Measurements from ENCODE around the gene SPON1. TPM values are rescaled to one million over a fixed set of nuclear protein-coding genes. Genes with fewer than 3 reads are reported as not detected.
A peak's percentile ranks its signal among the peaks of the same experiment; 100 is the strongest.

The SPON1 gene
- total and polyA plus RNA-seq, 10 of the 15 experiments (the other 5 are each of a cell fraction or from before 2014, with no cell fraction given), result 0.13 to 1.1 (median 0.18) TPM; not detected in 5

DNA sequence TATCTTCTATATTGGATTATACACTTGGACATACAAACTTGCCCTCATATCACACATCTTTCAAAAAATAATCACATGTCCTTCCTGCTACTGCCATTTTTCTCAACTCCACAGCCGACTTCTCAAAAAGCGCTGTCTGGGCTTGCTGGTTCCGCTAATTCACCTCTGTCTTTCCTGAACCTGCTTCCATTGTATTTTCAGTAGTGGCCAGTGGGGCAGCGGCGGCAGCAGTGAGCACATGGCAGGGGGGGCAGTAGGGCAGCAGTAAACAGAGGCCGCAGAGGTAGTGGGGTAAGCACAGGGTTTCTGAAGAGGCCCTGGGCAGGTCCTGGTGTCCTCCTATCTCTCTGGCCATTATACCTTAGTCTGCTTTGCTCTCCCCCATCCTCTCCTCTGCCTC is 270.1 kb downstream of the SPON1 start:
- BruUV-seq (replicated peaks), result no TSS peak
- Histone ChIP-seq H3K4me2 (ENCODE audit: control insufficient read depth, insufficient read depth) (no peak overlapping the region), H3K9ac (ENCODE audit: control insufficient read depth, insufficient read depth, low read length) (no peak overlapping the region), H3K36me3 (ENCODE audit: control insufficient read depth in 2 of 2, insufficient read depth in 2 of 2, low read length in 1 of 2) (no peaks in the 10 kb centered on the region), H2AFZ (ENCODE audit: control insufficient read depth, low read depth, low read length) (no peak overlapping the region), H3K4me1 (ENCODE audit: control insufficient read depth, insufficient read depth, low read length) (peaks cover 13% of the 10 kb centered on the region), H3K27me3 (replicated peaks in 1 of 2; ENCODE audit: control insufficient read depth in 2 of 2, insufficient read depth in 2 of 2, low read length in 1 of 2) (peaks cover 0 to 4% of the 10 kb centered on the region in 2 experiments; a peak in 2 of 4 replicates), H3K9me3 (replicated peaks; ENCODE audit: control insufficient read depth, insufficient read depth, low read length) (no peaks in the 10 kb centered on the region), H3K4me3 (no peak overlapping the region), H3K79me2 (ENCODE audit: control insufficient read depth, insufficient read depth, low read length) (no peaks in the 10 kb centered on the region), H4K20me1 (ENCODE audit: control insufficient read depth, insufficient read depth) (no peaks in the 10 kb centered on the region), H3K27ac (ENCODE audit: control insufficient read depth, insufficient read depth) (no peak overlapping the region)
- ATAC-seq (no peak), DNase-seq (ENCODE audit: low read depth, low spot score) (no peak), FAIRE-seq (no peak)
- POLR2A ChIA-PET, result no interaction called here
- 57% methylated on average over 6 of the region's 6 CpGs for WGBS (ENCODE audit: insufficient coverage, insufficient replicate concordance, low lambda C conversion rate, missing lambda C conversion rate)
- intact Hi-C loops (cut with micrococcal nuclease; ENCODE audit: unreplicated experiment) (no loop called here), in situ Hi-C loops (cut with MboI) (no loop called here)
- RAD21 ChIA-PET (ENCODE audit: unreplicated experiment), result no interaction called here
- CTCF ChIA-PET, result interaction anchor here (1.0 kb wide), 1 partner anchor 34 kb away, joined by 3 read pairs; no protein-coding TSS in a partner anchor
- SMC1A ChIA-PET (ENCODE audit: uncharacterized antibody, unreplicated experiment), result interaction anchor here (0.6 kb wide), 1 partner anchor 17 kb away, joined by 5 read pairs; no protein-coding TSS in a partner anchor
- TF ChIP-seq SREBF1 (IDR thresholded peaks at IDR 0.05; ENCODE audit: low read length) (no peak), RAD21 (IDR thresholded peaks at IDR 0.05; ENCODE audit: insufficient read depth, low read depth, low read length) (0 out of 2 replicates have a peak, but pooled peaks have one; percentile 4)
- TF ChIP-seq, protein P1, sequence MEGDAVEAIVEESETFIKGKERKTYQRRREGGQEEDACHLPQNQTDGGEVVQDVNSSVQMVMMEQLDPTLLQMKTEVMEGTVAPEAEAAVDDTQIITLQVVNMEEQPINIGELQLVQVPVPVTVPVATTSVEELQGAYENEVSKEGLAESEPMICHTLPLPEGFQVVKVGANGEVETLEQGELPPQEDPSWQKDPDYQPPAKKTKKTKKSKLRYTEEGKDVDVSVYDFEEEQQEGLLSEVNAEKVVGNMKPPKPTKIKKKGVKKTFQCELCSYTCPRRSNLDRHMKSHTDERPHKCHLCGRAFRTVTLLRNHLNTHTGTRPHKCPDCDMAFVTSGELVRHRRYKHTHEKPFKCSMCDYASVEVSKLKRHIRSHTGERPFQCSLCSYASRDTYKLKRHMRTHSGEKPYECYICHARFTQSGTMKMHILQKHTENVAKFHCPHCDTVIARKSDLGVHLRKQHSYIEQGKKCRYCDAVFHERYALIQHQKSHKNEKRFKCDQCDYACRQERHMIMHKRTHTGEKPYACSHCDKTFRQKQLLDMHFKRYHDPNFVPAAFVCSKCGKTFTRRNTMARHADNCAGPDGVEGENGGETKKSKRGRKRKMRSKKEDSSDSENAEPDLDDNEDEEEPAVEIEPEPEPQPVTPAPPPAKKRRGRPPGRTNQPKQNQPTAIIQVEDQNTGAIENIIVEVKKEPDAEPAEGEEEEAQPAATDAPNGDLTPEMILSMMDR (IDR thresholded peaks at IDR 0.05 in 2 of 3, conservative IDR thresholded peaks at IDR 0.05 in 1 of 3; ENCODE audit: control insufficient read depth in 2 of 3, extremely low read depth in 1 of 3, insufficient read depth in 1 of 3, low read depth in 3 of 3, low read length in 3 of 3), result peak in 2 of 3 experiments; percentile 6 to 36; a peak in 2 of 6 replicates

DNA sequence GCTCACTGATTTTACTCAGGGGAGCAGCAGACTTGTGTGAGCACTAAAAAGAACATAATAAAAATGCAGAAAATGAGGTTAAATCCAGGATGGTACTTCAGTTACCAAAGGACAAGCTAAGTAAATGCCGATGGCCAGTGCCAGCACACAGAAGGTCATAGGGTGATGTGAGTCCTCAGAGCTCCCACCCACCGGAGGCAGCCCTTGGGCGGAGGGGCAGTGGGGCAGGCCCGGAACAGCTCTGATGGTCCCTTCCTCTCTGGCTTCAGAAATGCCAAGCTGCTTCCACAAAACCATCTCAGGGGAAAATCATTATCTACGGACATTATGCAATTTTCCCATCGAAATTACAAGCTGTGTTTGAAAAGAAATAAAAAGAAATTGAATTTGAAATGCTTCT is 271.9 kb downstream of the SPON1 start:
- no peak overlapping the region for H3K27ac ChIP-seq (ENCODE audit: control insufficient read depth, insufficient read depth)
- no peak for TF ChIP-seq NFYB (IDR thresholded peaks at IDR 0.05; ENCODE audit: insufficient read depth, low read depth, low read length)
- no peak for TF ChIP-seq RAD21 (IDR thresholded peaks at IDR 0.05; ENCODE audit: insufficient read depth, low read depth, low read length)
- no peak for TF ChIP-seq MXI1 (IDR thresholded peaks at IDR 0.05; ENCODE audit: low read depth, low read length)
- TF ChIP-seq BCL11A (IDR thresholded peaks at IDR 0.05; ENCODE audit: low read depth, low read length), result no peak
- TF ChIP-seq HDGF (IDR thresholded peaks at IDR 0.05), result no peak
- peaks cover 0 to 4% of the 10 kb centered on the region in 2 experiments; a peak in 2 of 4 replicates for H3K27me3 ChIP-seq (replicated peaks in 1 of 2; ENCODE audit: control insufficient read depth in 2 of 2, insufficient read depth in 2 of 2, low read length in 1 of 2)
- H3K4me1 ChIP-seq (ENCODE audit: control insufficient read depth, insufficient read depth, low read length), result peaks cover 17% of the 10 kb centered on the region
- no peak overlapping the region for H2AFZ ChIP-seq (ENCODE audit: control insufficient read depth, low read depth, low read length)
- no peaks in the 10 kb centered on the region for H3K79me2 ChIP-seq (ENCODE audit: control insufficient read depth, insufficient read depth, low read length)
- ChIA-PET SMC1A (ENCODE audit: uncharacterized antibody, unreplicated experiment) (interaction anchor here (0.7 kb wide), 1 partner anchor 42 kb away, joined by 3 read pairs; no protein-coding TSS in a partner anchor), CTCF (interaction anchor here (1.0 to 1.1 kb wide), 2 partner anchors 14 to 17 kb away, joined by 3 read pairs; no protein-coding TSS in a partner anchor), POLR2A (no interaction called here), RAD21 (ENCODE audit: unreplicated experiment) (no interaction called here)
- intact Hi-C loops (cut with micrococcal nuclease; ENCODE audit: unreplicated experiment) (no loop called here), in situ Hi-C loops (cut with MboI) (no loop called here)
- H3K4me2 ChIP-seq (ENCODE audit: control insufficient read depth, insufficient read depth), result no peak overlapping the region
- H3K9ac ChIP-seq (ENCODE audit: control insufficient read depth, insufficient read depth, low read length), result no peak overlapping the region
- no peaks in the 10 kb centered on the region for H4K20me1 ChIP-seq (ENCODE audit: control insufficient read depth, insufficient read depth)
- H3K4me3 ChIP-seq, result no peak overlapping the region
- FAIRE-seq (no peak), DNase-seq (ENCODE audit: low read depth, low spot score) (no peak), ATAC-seq (no peak)
- BruUV-seq (replicated peaks), result no TSS peak
- WGBS (ENCODE audit: insufficient coverage, insufficient replicate concordance, low lambda C conversion rate, missing lambda C conversion rate), result 59% methylated on average over 6 of the region's 6 CpGs
- no peaks in the 10 kb centered on the region for H3K9me3 ChIP-seq (replicated peaks; ENCODE audit: control insufficient read depth, insufficient read depth, low read length)
- H3K36me3 ChIP-seq (ENCODE audit: control insufficient read depth in 2 of 2, insufficient read depth in 2 of 2, low read length in 1 of 2), result no peaks in the 10 kb centered on the region
